ENCODE data around the gene RNF220.

RNF220 gene

DNA sequence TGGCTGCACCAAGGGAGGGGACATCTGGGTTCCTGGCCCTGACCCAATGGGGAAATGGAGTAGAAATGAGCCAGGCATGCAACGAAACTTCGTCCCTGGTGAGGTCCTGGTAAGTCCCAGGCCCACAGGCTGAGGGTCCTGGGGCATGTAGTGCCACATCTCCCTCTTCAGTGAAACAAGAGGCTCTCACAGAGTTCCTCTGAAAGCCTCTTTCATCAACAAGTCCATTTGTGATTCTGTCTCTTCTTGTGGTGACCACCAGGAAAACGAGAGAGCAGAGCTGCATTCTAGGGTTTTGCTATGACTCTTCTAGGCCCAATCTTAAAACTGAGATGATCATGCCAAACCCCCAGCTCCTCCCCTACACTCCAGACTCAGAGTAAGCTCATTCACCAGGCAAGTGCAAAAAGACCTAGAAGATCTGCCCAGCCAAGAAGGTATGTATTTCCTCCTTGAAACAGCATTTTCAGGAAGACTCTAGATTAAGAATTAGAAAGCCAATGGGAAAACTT lies 24.3 kb upstream of the RNF220 start:
- Mint-ChIP-seq H3K27me3 (no peaks in the 10 kb centered on the region), H3K9me3 (no peaks in the 10 kb centered on the region), H3K36me3 (ENCODE audit: insufficient read depth) (no peaks in the 10 kb centered on the region), H3K27ac (ENCODE audit: low read depth) (no peak overlapping the region), H3K4me1 (no peaks in the 10 kb centered on the region), H3K4me3 (no peak overlapping the region)
- no peak for ATAC-seq (replicated peaks; ENCODE audit: extremely low read depth, poor library complexity, severe bottlenecking)
- no peak for DNase-seq (ENCODE audit: low spot score in 2 of 2)

DNA sequence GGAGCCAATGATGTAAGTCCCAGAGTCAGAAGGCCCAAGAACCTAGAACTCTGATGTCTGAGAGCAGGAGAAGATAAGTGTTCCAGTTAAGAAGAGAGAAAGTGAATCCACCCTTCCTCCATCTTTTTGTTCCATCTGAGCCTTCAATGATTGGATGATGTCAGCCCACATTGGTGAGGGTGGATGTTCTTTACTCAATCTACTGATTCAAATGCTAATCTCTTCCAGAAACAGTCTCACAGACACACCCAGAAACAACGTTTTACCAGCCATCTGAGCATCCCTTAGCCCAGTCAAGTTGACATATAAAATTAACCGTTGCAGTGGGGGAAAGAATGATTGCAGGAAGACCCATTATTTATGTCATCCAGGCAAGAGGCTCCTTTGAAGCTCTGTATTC lies 16.5 kb upstream of the RNF220 start:
- no peak for DNase-seq (ENCODE audit: low spot score in 2 of 2)
- H3K36me3 Mint-ChIP-seq (ENCODE audit: insufficient read depth): no peaks in the 10 kb centered on the region
- no peak for ATAC-seq (replicated peaks; ENCODE audit: extremely low read depth, poor library complexity, severe bottlenecking)
- no peak overlapping the region for H3K27ac Mint-ChIP-seq (ENCODE audit: low read depth)
- peaks cover 10% of the 10 kb centered on the region for H3K27me3 Mint-ChIP-seq
- H3K9me3 Mint-ChIP-seq: no peaks in the 10 kb centered on the region
- no peak overlapping the region for H3K4me3 Mint-ChIP-seq
- H3K4me1 Mint-ChIP-seq: no peaks in the 10 kb centered on the region

DNA sequence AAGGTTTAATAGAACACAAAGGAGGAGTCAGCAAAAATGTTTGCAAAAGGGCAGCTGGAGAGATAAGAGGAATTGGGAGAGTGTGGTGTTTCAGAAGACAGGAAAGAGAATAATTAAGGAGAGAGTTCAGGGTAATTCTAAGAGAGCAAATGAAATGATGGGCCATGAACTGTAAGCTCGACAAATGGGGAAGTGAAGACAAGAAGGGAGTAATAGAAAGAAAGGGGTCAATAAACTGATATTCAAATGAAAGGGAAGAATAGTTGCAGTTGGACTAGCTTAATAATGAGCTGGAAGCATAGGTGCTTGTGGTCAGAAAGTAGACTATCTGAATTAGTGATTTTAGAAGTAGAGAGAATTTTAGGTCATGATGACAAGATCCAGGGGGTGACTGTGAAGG lies 15.6 kb upstream of the RNF220 start:
- H3K36me3 Mint-ChIP-seq (ENCODE audit: insufficient read depth): no peaks in the 10 kb centered on the region
- no peaks in the 10 kb centered on the region for H3K9me3 Mint-ChIP-seq
- H3K4me3 Mint-ChIP-seq: no peak overlapping the region
- H3K27ac Mint-ChIP-seq (ENCODE audit: low read depth): no peak overlapping the region
- no peak for DNase-seq (ENCODE audit: low spot score in 2 of 2)
- ATAC-seq (replicated peaks; ENCODE audit: extremely low read depth, poor library complexity, severe bottlenecking): no peak
- H3K4me1 Mint-ChIP-seq: no peaks in the 10 kb centered on the region
- peaks cover 17% of the 10 kb centered on the region for H3K27me3 Mint-ChIP-seq

DNA sequence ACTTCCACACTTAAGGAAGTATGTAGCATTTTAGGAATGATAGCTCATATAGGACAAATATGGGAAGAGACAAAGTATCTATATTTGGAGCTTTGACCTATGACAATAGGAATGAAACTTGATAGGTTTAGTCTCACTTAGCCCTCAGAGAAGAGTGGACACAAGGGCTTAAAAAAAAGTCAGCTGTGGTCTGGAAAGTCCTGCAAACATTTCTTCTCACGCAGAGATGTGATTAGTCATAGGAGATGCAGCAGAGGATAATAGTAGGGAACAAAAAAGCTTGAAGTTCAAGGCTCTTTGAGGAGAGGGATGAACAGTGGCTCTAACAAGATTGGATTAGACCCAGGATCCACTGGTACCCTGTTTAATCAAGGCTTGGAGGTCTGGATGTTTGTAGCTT lies 14.8 kb upstream of the RNF220 start:
- Mint-ChIP-seq H3K4me1 (no peaks in the 10 kb centered on the region), H3K4me3 (no peak overlapping the region), H3K9me3 (no peaks in the 10 kb centered on the region), H3K27ac (ENCODE audit: low read depth) (no peak overlapping the region), H3K27me3 (peaks cover 25% of the 10 kb centered on the region), H3K36me3 (ENCODE audit: insufficient read depth) (no peaks in the 10 kb centered on the region)
- ATAC-seq (replicated peaks; ENCODE audit: extremely low read depth, poor library complexity, severe bottlenecking) (no peak), DNase-seq (ENCODE audit: low spot score in 2 of 2) (no peak)

DNA sequence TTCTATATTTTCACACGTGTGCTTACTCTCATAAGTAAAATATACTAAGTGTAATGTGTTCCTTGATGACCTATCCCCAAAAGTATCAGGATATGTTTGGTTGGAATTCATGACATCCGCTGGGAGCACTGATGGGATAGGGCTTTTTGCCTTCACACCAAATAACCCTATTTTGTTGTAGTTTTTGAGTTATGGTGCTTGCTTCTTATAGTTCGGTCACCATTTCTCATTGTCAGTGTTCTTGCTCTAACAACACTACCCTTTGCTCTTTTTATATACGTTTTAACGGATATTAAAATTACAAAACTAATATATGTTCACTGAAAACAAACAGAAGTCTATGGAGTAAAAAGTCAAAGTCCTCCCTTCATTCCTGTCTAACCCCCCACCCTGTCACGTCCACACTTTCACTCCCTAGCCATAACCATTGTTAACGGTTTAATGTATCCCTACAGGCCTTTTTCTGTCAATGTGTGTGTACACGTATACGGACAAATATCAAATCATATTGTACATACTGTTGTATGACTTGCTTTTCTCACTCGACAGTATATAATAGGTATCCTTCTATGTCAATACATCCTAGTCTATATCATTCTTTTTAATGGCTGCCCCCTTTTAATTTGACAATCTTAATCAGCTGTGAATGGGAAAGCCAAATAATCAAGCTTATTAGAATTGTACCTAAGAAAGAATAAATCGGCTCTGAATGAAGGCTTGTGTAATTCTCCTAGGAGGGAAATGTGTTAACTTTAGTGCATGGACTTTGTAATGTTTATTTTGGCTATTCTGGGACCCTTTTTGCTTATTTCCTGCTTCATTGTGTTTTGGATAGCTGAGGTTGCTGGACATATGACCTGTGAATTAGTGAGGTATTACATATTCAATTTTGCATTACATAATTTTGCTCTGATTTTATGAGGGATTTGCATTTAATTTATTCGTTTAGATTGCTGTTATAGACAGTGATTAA lies 3.5 kb upstream of the RNF220 start:
- Mint-ChIP-seq H3K27ac (ENCODE audit: low read depth) (no peak overlapping the region), H3K9me3 (no peaks in the 10 kb centered on the region), H3K4me1 (peaks cover 18% of the 10 kb centered on the region), H3K27me3 (peaks cover 79% of the 10 kb centered on the region), H3K36me3 (ENCODE audit: insufficient read depth) (peaks cover 2% of the 10 kb centered on the region), H3K4me3 (no peak overlapping the region)
- DNase-seq (ENCODE audit: low spot score in 2 of 2): no peak
- no peak for ATAC-seq (replicated peaks; ENCODE audit: extremely low read depth, poor library complexity, severe bottlenecking)

DNA sequence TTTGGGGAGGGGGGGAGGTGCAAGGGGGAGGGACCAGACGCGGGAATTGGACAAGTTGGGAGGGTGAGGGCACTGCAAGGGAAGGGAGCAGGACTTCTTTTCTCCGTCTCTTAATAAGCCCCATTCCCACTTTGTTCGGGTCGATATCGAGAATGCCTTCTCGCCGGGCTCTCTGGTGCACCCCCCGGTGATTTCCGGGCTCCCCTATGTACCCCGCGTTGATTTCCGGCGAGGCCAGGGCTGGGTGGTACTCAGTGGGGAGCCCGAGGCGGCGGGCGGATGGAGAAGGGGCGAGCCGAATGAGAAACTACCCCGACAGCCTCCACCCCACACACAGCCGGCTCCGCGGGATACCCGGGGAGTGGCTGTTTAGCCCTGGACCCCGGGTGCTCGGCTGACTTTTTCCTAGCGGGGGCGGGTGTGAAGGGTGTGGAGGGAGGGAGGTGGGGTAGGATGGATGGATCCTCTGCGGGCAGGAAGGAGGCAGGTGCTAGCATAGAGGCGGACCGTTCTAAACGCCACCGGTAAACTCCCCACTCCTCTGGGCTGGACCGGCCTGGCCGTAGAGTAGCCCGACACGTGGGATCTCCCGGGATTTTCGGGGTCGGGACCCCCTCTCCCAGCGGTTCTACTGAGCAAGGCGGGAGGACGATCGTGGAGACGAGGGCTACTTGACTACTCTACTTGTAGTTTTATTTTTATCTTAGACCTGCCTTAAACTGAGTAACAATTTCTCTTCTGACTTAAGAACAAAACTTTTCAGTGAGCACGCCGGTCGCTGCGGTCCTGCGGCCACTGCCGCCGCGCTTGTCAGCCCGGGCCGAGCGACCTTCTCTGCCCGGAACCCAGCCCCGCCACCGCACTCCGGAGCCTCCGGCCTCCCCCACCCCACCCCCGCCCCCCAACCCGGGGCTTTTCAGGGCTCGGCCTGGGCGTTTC lies 1.0 kb downstream of the RNF220 start:
- Mint-ChIP-seq H3K9me3 (no peaks in the 10 kb centered on the region), H3K27me3 (peaks cover 53% of the 10 kb centered on the region)
- DNase-seq (ENCODE audit: low spot score in 2 of 2): no peak

DNA sequence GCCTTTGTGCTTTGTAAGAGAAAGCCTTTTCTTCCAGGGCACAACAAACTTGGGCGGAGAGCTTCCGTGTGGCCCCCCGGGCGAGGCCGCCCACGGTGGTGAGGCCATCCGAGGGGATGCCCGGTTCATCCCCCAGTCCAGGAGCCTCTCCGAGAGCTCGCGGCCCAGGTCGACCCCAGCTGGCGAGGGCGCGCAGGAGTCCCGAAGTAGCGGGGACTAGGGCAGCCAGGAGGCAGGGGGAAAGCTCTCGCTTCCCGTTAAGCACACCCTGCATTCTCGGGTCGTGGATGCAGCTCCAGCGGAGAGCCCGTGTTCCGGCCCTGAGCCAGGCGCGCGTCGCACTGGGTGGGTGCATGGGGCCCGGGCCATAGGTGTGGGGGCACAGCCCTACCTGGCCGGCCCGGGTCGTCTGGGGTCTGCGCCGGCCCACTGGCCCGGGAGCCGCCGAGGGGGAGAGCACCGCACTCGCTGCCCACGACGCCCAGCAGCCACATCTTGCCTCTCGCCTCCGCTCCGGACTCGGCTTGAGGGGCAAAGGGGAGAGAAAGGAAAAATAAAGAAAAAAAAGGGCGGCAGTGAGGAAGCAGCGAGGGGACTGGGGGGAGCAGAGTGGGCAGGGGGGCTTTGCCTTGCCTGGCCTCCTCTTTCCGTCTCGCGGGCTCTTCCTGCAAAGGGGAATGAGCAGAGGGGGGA lies 1.8 kb downstream of the RNF220 start:
- ATAC-seq (replicated peaks; ENCODE audit: extremely low read depth, poor library complexity, severe bottlenecking): peak; percentile 11
- peaks cover 45% of the 10 kb centered on the region for H3K27me3 Mint-ChIP-seq

More for the DNA sequence above, 1.0 kb downstream of the RNF220 start:
- H3K4me3 Mint-ChIP-seq: peak overlapping the region; percentile 90
- H3K27ac Mint-ChIP-seq (ENCODE audit: low read depth): peak overlapping the region; percentile 32
- peaks cover 22% of the 10 kb centered on the region for H3K4me1 Mint-ChIP-seq
- ATAC-seq (replicated peaks; ENCODE audit: extremely low read depth, poor library complexity, severe bottlenecking): peak; percentile 64
- peaks cover 11% of the 10 kb centered on the region for H3K36me3 Mint-ChIP-seq (ENCODE audit: insufficient read depth)

DNA sequence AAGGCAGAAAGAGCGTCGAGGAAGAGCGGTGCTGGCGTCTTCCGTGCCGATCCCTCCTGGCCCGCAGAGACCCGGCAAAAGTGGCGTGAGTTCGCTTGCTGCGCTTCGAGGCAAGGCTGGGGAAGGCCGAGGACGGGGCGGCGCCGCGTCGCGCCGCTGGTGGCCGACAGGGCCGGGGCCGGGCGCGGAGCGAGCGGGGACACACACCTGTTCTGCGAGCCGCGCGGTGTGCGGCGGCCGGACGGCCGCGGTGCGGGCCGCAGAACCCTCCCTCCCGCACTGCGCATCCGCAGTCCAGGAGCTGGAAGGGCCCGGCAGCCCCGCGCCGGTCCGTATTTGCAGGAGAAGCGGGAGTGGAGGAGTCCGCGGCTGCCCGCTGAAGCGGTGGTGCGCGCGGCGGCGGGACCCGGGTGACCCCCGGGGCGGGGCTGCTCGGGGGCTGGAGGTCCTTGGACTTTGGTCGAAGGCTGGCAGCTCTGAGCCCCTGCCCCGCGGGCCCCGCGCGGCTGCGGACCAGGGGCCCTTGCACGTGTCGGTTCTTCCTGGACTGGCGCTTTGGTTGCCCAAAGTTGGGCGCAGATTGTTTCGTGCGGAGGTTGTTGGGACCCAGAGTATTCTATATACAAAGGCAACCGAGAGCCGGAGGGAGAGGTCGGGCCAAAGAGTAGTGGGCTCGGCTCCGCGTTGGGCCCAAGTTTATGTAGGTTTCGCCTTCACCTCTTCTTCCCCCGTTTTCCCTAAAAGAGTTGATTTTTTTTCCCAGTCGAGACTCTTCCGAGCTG lies 2.6 kb downstream of the RNF220 start:
- no peak for ATAC-seq (replicated peaks; ENCODE audit: extremely low read depth, poor library complexity, severe bottlenecking)
- peaks cover 11% of the 10 kb centered on the region for H3K36me3 Mint-ChIP-seq (ENCODE audit: insufficient read depth)
- no peaks in the 10 kb centered on the region for H3K9me3 Mint-ChIP-seq
- H3K27me3 Mint-ChIP-seq: peaks cover 38% of the 10 kb centered on the region
- peak overlapping the region; percentile 90 for H3K4me3 Mint-ChIP-seq
- H3K27ac Mint-ChIP-seq (ENCODE audit: low read depth): peak overlapping the region; percentile 57
- DNase-seq (ENCODE audit: low spot score in 2 of 2): no peak
- peaks cover 22% of the 10 kb centered on the region for H3K4me1 Mint-ChIP-seq

More for the DNA sequence above, 1.8 kb downstream of the RNF220 start:
- Mint-ChIP-seq H3K4me1 (peaks cover 22% of the 10 kb centered on the region), H3K27ac (ENCODE audit: low read depth) (no peak overlapping the region), H3K9me3 (no peaks in the 10 kb centered on the region), H3K4me3 (peak overlapping the region; percentile 90), H3K36me3 (ENCODE audit: insufficient read depth) (peaks cover 11% of the 10 kb centered on the region)
- DNase-seq (ENCODE audit: low spot score in 2 of 2): no peak

DNA sequence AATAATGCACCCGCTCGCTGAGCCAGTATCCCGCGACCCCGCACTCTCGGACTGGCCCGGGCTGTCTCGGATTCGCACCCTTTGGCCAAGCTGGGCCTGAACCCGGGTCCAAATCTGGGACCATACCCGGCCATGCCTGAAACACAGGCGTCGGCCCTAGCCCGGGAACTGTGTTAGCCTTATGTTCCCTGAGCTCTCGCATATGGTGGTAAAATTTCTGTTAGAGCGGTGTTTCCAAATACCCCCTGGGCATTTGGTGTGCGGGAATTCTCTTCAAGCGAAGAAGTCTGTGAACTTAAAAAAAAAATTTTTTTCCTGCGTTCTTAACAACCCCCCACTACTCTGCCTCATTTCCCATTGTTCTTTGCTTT lies 3.1 kb downstream of the RNF220 start:
- Mint-ChIP-seq H3K9me3 (no peaks in the 10 kb centered on the region), H3K36me3 (ENCODE audit: insufficient read depth) (peaks cover 11% of the 10 kb centered on the region), H3K27me3 (peaks cover 32% of the 10 kb centered on the region), H3K27ac (ENCODE audit: low read depth) (peak overlapping the region; percentile 57), H3K4me3 (peak overlapping the region; percentile 44), H3K4me1 (peaks cover 22% of the 10 kb centered on the region)
- ATAC-seq (replicated peaks; ENCODE audit: extremely low read depth, poor library complexity, severe bottlenecking) (no peak), DNase-seq (ENCODE audit: low spot score in 2 of 2) (no peak)

DNA sequence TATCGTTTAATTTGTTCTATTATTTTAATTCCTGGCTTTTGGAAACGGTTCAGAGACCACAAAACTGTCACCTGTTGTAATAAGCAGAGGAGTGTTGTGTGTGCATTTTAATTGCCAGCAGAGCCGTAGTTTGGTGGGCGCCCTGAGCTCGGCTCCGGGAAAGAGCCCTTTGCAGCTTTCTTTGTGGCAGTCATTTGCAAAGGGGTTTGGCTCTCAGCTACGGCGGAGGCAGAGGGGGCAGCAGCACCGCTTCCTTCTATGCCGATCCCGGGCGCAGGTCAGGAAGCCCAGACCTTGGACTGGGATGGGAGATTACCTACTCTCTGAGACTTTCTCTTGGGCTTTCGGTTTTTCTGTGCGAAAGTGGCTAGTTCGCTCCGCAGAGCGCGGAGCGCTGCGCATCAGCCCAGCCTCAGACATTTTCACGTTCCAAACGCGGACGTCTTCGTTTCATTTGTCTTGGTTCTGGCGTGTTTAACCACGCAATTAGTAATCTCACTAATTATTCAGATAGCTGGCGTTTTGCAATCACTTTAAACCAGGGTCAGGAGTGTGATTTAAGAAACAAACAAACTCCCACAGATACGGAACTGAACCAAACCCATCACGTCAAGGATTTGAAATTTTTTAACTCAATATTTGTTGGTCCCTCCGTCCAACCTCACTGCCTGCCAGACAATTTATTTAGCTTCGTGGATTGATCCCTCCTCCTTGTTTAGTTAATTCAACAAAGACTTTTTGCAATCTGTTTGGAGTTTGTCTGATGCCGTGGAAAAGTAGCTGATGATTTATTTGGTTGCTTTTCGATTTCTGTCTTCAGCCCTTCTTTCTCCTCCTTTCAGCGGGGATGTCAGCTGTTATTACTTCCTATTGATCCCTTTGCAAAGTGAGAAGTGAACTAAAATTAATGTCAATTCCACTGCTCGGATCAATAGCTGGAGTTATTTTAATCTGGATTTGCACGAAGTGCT lies 3.9 kb downstream of the RNF220 start:
- H3K36me3 Mint-ChIP-seq (ENCODE audit: insufficient read depth): peaks cover 11% of the 10 kb centered on the region
- H3K4me1 Mint-ChIP-seq: peaks cover 22% of the 10 kb centered on the region
- peak overlapping the region; percentile 55 for H3K4me3 Mint-ChIP-seq
- ATAC-seq (replicated peaks; ENCODE audit: extremely low read depth, poor library complexity, severe bottlenecking) (no peak), DNase-seq (ENCODE audit: low spot score in 2 of 2) (no peak)
- H3K27ac Mint-ChIP-seq (ENCODE audit: low read depth): peak overlapping the region; percentile 57
- H3K9me3 Mint-ChIP-seq: no peaks in the 10 kb centered on the region
- peaks cover 29% of the 10 kb centered on the region for H3K27me3 Mint-ChIP-seq

DNA sequence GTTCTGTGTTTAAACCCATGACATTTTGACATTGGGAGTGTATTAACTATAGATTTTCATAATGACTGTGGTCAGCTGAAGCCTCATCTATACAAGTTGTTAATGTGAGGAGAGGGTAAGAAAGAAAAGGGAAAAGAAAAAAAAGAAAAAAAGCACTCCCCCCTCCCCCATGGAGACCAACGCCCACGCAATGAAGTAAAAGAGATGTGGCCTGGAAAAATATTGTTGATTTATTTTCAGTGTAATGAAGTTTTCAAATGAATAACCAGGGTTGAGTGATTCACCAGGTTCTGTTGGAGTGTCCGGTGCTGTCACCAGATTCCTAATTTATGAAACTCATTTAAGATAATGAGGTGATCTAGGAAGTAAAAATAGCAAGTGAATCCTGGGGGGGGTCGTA lies 4.7 kb downstream of the RNF220 start:
- Mint-ChIP-seq H3K27ac (ENCODE audit: low read depth) (peak overlapping the region; percentile 57), H3K36me3 (ENCODE audit: insufficient read depth) (peaks cover 11% of the 10 kb centered on the region), H3K4me3 (no peak overlapping the region), H3K9me3 (no peaks in the 10 kb centered on the region), H3K27me3 (peaks cover 25% of the 10 kb centered on the region), H3K4me1 (peaks cover 21% of the 10 kb centered on the region)
- ATAC-seq (replicated peaks; ENCODE audit: extremely low read depth, poor library complexity, severe bottlenecking) (no peak), DNase-seq (ENCODE audit: low spot score in 2 of 2) (no peak)
